Transverse colon (tissue), 4 donors: ENCODE data around the gene GPRC6A. TPM values are rescaled to one million over a fixed set of nuclear protein-coding genes. Genes with fewer than 3 reads are reported as not detected.

ENCODE experiments used
- DNase-seq: peaks from one replicate; pipeline ENCODE4 v3.0.0-alpha.2; 2019
- H3K27ac ChIP-seq, 4 donors: fragments of 200-600 bp; sonication (generic); 2 replicates each; pipeline ENCODE4 v1.5.1; 2016 to 2018; ENCODE audit warnings: inconsistent platforms in 4 of 4
- H3K27me3 ChIP-seq: fragments of 200-600 bp; sonication (generic); 2 replicates; pipeline ENCODE4 v1.5.1; 2017; ENCODE audit warnings: inconsistent platforms
- H3K36me3 ChIP-seq, 4 donors: fragments of 200-600 bp; sonication (generic); 2 replicates each; pipeline ENCODE4 v1.5.1; 2017 to 2019; ENCODE audit warnings: inconsistent platforms in 4 of 4
- H3K4me1 ChIP-seq, 4 donors: fragments of 200-600 bp; sonication (generic); 2 replicates each; pipeline ENCODE4 v1.5.1; 2017 to 2020; ENCODE audit warnings: inconsistent platforms in 4 of 4
- H3K4me3 ChIP-seq, 4 donors: fragments of 200-600 bp; sonication (generic); 1 replicate in 1 of 4; 2 replicates in 3 of 4; pipeline versions ENCODE4 v1.5.1 to v1.6.1; 2017 to 2019; ENCODE audit warnings: inconsistent platforms in 4 of 4
- H3K9me3 ChIP-seq, 2 donors: fragments of 200-600 bp; sonication (generic); 2 replicates each; pipeline ENCODE4 v1.5.1; 2017 to 2019; ENCODE audit warnings: inconsistent platforms in 2 of 2
- EP300 ChIP-seq: sonication (generic); formaldehyde crosslinking; IDR thresholded peaks from one replicate; pipeline ENCODE4 v1.6.1; 2017; ENCODE audit warnings: antibody characterized with exemption, low read depth
- POLR2A ChIP-seq: fragments of 450-650 bp; IDR thresholded peaks from one replicate; pipeline ENCODE4 v1.6.1; 2016; ENCODE audit warnings: antibody characterized with exemption, mild to moderate bottlenecking, moderate library complexity
- POLR2AphosphoS5 ChIP-seq, 3 donors: sonication (generic); formaldehyde crosslinking; IDR thresholded peaks; one replicate each; pipeline ENCODE4 v1.6.1; 2016; ENCODE audit warnings: antibody characterized with exemption in 3 of 3
- WGBS, 2 donors: methylation state at CpG; one replicate each; pipeline ENCODE4 v1.1.5; 2018; ENCODE audit warnings: low coverage in 1 of 2; 5-methylcytosine and 5-hydroxymethylcytosine counted together
- in situ Hi-C, 4 donors: fragments of 200-750 bp; cut with MboI; loops; one replicate each; pipeline versions ENCODE4 v1.15.0 to v1.15.1; 2017; ENCODE audit warnings: low sequenced_read_pairs in 3 of 4, low pct_ligation_motif_present in 1 of 4, low pct_unique_long_range_greater_than_20kb in 1 of 4
- intact Hi-C: fragments of 100-400 bp; cut with DNase I; formaldehyde crosslinking; loops from one replicate; pipeline ENCODE4 v1.15.1; 2023; ENCODE audit warnings: low total_unique reads
- total RNA-seq, 4 donors: library from RNA; depleted of rRNA; stranded (reverse); fragments of >200 nt; gene quantifications; one replicate each; pipeline ENCODE4 v1.1.0, GENCODE V29; 2016
- TF ChIP-seq, protein P1 (sequence below), 5 experiments: fragments of 200-600 bp in 3 of 5; fragments of 450-650 bp in 2 of 5; sonication (generic) in 3 of 5; IDR thresholded peaks; 1 replicate in 2 of 5; 2 replicates in 3 of 5; pipeline ENCODE4 v1.5.1; 2016 to 2017; ENCODE audit warnings: antibody characterized with exemption in 5 of 5, inconsistent platforms in 3 of 5, mild to moderate bottlenecking in 2 of 5, moderate library complexity in 1 of 5

The GPRC6A gene
- total RNA-seq, 4 donors from 2014 or later: not detected

DNA sequence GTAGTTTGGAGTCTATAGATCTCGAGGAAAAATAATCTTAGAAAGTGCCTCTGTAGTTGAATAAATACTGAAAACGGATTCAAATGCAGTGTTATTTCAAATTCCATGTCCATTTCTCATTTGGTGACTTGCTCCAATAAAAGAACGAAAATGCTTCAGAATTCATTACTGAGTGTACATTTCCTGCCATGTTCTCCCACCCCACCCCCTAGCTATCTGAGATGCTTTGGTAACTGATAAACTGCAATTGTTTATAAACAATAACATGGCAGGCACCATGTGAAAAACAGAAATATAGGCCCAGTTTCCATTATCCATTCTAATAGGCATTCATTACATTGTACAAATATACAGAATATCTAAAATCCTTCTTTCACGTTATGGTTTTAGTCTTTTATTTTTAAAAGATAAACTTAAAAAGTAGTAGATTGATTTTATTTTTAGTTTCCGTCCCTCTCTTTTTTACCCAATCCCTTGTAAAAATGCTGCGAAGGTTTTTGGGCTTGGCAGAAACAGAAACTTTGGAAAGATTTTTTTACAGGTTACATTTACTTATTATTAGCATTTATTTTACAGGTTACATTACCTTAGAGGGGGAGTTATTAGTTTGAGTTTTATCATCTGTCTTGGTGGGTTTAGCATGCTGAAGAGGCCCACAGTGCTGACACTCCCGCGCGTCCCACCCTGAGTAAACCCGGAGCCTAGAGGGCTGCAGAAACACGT lies 64.8 kb downstream of the GPRC6A start:
- peak overlapping the region in 2 of 4 donors; percentile 22 to 62 for H3K4me3 ChIP-seq

DNA sequence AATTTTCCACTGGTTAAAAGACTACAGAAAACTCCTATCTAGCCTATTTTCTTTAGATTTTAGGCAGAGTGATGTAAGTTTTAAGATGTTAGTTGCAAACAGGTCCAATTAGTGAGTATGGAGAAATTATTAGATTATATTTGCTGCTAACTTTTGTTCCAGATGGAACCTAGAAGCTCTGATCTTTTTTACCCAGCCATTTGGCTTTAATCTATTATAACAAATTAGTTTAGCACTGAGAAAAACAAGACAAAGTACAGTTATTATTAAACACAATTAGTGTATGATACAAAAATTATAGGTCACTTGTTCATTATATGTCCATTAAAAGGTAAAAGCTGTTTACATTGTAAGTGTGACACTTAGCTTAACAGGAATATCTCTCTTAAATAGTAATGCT lies 65.8 kb downstream of the GPRC6A start:
- TF ChIP-seq POLR2AphosphoS5 (IDR thresholded peaks at IDR 0.05) (no peak), EP300 (no peak), POLR2A (no peak)
- TF ChIP-seq, protein P1, sequence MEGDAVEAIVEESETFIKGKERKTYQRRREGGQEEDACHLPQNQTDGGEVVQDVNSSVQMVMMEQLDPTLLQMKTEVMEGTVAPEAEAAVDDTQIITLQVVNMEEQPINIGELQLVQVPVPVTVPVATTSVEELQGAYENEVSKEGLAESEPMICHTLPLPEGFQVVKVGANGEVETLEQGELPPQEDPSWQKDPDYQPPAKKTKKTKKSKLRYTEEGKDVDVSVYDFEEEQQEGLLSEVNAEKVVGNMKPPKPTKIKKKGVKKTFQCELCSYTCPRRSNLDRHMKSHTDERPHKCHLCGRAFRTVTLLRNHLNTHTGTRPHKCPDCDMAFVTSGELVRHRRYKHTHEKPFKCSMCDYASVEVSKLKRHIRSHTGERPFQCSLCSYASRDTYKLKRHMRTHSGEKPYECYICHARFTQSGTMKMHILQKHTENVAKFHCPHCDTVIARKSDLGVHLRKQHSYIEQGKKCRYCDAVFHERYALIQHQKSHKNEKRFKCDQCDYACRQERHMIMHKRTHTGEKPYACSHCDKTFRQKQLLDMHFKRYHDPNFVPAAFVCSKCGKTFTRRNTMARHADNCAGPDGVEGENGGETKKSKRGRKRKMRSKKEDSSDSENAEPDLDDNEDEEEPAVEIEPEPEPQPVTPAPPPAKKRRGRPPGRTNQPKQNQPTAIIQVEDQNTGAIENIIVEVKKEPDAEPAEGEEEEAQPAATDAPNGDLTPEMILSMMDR (IDR thresholded peaks at IDR 0.05): no peak
- Histone ChIP-seq H3K27me3 (peaks cover 59% of the 10 kb centered on the region), H3K9me3 (no peaks in the 10 kb centered on the region), H3K36me3 (no peaks in the 10 kb centered on the region), H3K4me3 (no peak overlapping the region), H3K27ac (no peak overlapping the region), H3K4me1 (peaks cover 0 to 17% (median 5%) of the 10 kb centered on the region in 4 donors)
- DNase-seq: no peak
- intact Hi-C loops (no loop called here), in situ Hi-C loops (no loop called here)

More for the DNA sequence above, 64.8 kb downstream of the GPRC6A start:
- no peaks in the 10 kb centered on the region for H3K36me3 ChIP-seq
- peaks cover 0 to 17% (median 5%) of the 10 kb centered on the region in 4 donors for H3K4me1 ChIP-seq
- H3K27ac ChIP-seq: no peak overlapping the region
- intact Hi-C loops (no loop called here), in situ Hi-C loops (no loop called here)
- no peaks in the 10 kb centered on the region for H3K9me3 ChIP-seq
- DNase-seq: no peak
- WGBS, 2 donors: 87 to 90% methylated on average over 10 to 11 of the region's 11 CpGs
- peaks cover 59% of the 10 kb centered on the region for H3K27me3 ChIP-seq
- TF ChIP-seq EP300: no peak
- TF ChIP-seq POLR2A: no peak
- TF ChIP-seq POLR2AphosphoS5 (IDR thresholded peaks at IDR 0.05): no peak
- TF ChIP-seq, protein P1 (IDR thresholded peaks at IDR 0.05): no peak

DNA sequence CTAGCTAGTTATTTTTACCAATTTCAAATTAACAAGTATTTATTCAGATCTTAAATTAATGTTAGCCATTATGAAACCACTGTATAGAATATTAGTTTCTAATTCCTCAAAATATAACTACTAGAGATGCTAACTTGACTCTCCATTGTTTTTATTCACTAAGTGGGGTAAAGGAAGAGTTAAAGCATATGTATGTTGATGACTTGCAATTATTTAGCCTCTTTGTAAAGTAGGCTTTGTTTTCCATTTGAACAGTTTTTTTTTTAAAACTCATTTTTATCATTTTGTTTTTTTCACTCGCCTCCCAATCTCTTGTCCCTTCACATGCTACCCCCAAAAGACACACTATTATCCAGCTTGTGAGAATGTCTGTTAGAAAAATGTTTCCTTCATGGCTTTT lies 66.6 kb downstream of the GPRC6A start:
- Histone ChIP-seq H3K27me3 (peaks cover 54% of the 10 kb centered on the region), H3K9me3 (no peaks in the 10 kb centered on the region), H3K4me1 (peaks cover 0 to 17% (median 5%) of the 10 kb centered on the region in 4 donors), H3K4me3 (no peak overlapping the region), H3K36me3 (no peaks in the 10 kb centered on the region), H3K27ac (no peak overlapping the region)
- in situ Hi-C loops (no loop called here), intact Hi-C loops (no loop called here)
- WGBS, 2 donors: 89 to 100% methylated on average over 1 of the region's 1 CpG
- no peak for DNase-seq
- TF ChIP-seq POLR2A (no peak), POLR2AphosphoS5 (IDR thresholded peaks at IDR 0.05) (no peak), EP300 (no peak)
- TF ChIP-seq, protein P1 (IDR thresholded peaks at IDR 0.05): no peak

- Histone ChIP-seq H3K4me1 (peaks cover 0 to 17% (median 5%) of the 10 kb centered on the region in 4 donors), H3K36me3 (no peaks in the 10 kb centered on the region), H3K27ac (no peak overlapping the region), H3K9me3 (no peaks in the 10 kb centered on the region), H3K27me3 (peaks cover 49% of the 10 kb centered on the region), H3K4me3 (no peak overlapping the region)
- DNase-seq: no peak
- TF ChIP-seq EP300 (no peak), POLR2A (no peak), POLR2AphosphoS5 (IDR thresholded peaks at IDR 0.05) (no peak)
- TF ChIP-seq, protein P1 (IDR thresholded peaks at IDR 0.05): no peak
- in situ Hi-C loops: no loop called here
- 67 to 75% methylated on average over 4 of the region's 4 CpGs for WGBS, 2 donors
- intact Hi-C loops: no loop called here
Observed at GRCh38 chr6:116761779-116762178, 67.1 kb downstream of the GPRC6A start.
